HG02938 (cell line): ENCODE measurements around the gene MACROH2A2.
"Not testable (repeated sequence)": the region's sequence is repeated elsewhere in the genome, so short reads cannot be mapped to it uniquely, and the experiment has no call there.

Source experiments
- ATAC-seq: cut with Tn5 transposase; IDR thresholded peaks from one replicate; pipeline ENCODE4 v1.9.1; 2021; ENCODE audit warnings: mild to moderate bottlenecking, moderate library complexity; ENCODE audit not compliant: unreplicated experiment

MACROH2A2 gene

DNA sequence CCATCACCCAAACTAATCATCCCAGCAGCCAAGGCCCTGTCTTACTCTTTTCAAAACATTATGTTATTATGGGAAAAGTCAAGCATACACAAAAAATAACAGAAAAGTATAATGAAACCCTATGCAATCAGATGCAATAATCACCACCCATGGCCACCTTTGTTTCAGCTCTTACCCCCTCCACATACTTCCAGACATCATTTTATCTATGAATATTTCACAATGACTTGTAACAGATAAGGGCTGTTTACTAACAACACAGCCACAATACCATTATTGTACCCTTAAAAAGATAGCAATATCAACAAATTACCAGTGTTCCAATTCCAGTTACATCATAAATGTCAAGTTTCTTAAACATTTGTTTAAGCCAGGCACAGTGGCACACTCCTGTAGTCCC is 44.8 kb downstream of the MACROH2A2 start:
- no peak for ATAC-seq

- no peak for ATAC-seq
Observed at GRCh38 chr10:70098271-70098670, 45.6 kb downstream of the MACROH2A2 start.

- not testable (repeated sequence) for ATAC-seq
Observed at GRCh38 chr10:70101068-70101562, 48.5 kb downstream of the MACROH2A2 start.

- no peak for ATAC-seq
Observed at GRCh38 chr10:70101668-70102067, 49.0 kb downstream of the MACROH2A2 start.

- ATAC-seq: no peak
Observed at GRCh38 chr10:70106958-70107791, 54.5 kb downstream of the MACROH2A2 start.

- ATAC-seq: no peak
Observed at GRCh38 chr10:70109064-70109729, 56.6 kb downstream of the MACROH2A2 start.

DNA sequence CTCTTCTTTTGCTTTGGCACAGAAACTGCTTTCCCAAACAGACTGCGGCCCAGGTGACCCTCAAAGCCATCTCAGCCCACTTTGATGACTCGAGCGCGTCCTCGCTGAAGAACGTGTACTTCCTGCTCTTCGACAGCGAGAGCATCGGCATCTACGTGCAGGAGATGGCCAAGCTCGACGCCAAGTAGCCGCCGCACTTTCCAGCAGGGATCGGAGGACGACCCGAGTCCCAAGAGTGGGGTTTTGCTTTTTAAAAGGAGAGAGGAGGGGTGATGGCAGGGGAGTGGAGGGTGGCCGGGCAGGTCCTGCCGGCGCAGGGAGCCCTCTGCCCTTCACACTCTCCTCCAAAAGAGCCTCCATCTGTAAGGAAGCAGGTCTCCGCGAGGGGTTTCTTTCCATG is 58.9 kb downstream of the MACROH2A2 start:
- no peak for ATAC-seq

- no peak for ATAC-seq
Observed at GRCh38 chr10:70112071-70112470, 59.4 kb downstream of the MACROH2A2 start.

DNA sequence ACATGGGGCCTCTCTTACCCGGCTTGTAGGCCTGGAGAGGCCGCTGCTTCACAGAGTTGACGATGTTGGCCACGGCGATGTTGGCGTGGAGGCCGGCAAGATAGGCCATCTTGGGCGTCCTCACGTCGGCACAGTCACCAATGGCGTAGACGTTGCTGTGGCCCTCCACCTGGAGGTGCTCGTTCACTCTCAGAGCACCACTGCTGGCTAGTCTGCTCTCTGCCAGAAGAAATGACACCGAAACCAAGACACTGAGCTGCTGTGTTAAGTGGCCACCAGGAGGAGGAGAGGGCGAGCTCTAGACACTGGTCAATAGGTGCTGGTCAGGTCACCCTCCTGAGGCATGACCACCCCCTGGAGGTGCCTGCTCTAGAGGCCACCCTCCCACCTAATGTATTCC is 62.3 kb downstream of the MACROH2A2 start:
- no peak for ATAC-seq

GRCh38 chr10:70115948-70116682 is 63.5 kb downstream of the MACROH2A2 start:
- no peak for ATAC-seq

DNA sequence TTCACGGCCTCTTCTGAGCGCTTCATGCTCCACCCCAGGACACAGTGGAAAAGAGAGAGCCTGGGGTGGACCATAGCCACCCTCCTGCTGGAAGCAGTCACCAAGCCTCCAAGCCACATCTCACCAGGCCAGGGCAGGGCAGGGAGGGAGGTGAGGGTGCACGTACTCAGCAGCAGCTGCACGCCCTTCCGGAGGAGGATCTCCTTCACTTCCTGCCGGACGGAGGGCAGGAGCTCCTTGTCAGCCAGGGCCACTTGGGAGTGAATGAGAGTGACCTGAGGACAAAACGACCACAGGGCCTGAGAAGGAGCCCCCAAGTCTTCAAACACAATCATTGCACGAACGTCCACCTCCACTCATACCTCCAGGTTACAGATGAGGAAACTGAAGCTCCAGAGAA is 65.0 kb downstream of the MACROH2A2 start:
- ATAC-seq: no peak

DNA sequence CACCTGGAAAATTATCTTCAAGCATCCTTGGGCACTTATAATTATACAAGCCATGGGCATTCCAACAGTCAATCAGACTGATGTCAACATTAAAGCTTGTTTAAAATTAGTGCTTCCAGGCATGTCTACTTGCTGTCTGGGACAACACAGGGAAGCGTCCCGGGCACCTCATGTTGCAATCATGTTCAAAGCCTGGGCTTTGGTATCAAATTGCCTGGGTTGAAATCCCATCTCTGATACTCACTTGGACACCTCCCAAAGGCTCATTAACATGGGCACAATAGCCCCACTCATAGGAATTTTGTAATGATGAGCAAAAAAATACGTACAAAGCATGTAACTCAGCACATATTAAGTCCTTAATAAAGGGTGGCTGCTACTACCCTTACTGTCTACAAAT is 65.5 kb downstream of the MACROH2A2 start:
- no peak for ATAC-seq

GRCh38 chr10:70119197-70119596 is 66.6 kb downstream of the MACROH2A2 start:
- no peak for ATAC-seq

DNA sequence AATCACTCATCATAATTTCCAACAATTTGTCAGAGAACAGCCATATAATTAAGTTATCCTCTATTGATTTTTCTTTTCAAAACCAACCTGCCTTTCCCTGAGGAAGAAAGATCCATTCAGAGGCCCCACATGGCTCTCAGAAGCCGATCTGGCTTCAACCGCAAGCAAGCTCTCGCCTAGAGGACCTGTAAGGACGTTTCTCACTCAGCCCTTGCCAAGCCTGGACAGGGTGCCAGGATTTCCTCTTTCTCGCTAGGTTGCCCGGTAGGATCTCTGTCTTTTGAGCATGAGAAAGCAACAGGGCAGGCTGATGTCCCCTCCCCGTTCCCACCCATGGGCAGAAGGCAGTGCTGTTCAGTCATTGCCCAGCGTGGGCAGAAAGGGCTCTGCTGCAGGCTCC is 67.0 kb downstream of the MACROH2A2 start:
- no peak for ATAC-seq

GRCh38 chr10:70120417-70120816 is 67.8 kb downstream of the MACROH2A2 start:
- ATAC-seq: no peak

DNA sequence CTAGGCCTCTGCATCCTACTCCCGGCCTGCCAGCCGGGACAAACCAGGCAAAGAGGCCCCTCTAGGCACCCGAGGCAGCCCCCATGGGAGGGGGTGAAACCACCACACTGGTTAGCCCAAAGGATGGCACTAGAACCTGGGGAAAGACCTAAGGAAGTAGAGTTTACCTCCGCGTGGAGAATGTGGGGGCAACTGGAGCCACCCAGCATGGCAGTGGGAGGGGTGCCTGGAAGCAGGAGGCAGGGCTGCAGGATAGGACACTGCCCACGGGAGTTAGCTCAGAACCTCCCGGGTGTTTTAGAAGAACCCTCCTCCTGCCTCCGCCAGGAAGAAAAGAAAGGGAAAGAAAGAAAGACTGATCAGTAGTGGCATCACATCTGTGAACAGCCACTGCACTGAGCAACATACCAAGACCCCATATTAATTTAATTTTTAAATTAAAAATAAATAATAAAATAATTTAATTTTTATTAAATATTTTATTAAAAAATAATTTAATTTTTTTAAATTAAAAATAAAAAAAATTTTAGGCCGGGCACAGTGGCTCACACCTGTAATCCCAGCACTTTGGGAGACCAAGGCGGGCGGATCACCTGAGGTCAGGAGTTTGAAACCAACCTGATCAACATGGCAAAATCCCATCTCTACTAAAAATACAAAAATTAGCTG is 68.8 kb downstream of the MACROH2A2 start:
- no peak for ATAC-seq

- no peak for ATAC-seq
Observed at GRCh38 chr10:70122742-70123141, 70.1 kb downstream of the MACROH2A2 start.

DNA sequence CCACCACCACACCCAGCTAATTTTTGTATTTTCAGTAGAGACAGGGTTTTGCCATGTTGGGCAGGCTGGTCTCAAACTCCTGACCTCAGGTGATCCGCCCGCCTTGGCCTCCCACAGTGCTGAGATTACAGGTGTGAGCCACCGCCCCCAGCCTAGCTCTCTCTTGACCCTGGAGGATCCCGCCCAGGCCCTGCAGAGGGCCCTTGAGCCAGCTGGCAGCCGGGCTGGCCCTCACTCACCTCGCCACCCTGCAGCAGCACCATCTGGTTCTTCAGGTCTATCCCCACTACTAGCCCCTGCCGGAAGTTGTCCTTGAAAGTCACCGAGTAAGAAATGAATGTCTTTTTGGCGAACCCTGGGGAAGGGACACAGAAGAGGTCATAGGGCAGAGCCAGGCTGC is 70.5 kb downstream of the MACROH2A2 start:
- not testable (repeated sequence) for ATAC-seq

- ATAC-seq: no peak
Observed at GRCh38 chr10:70123817-70124216, 71.2 kb downstream of the MACROH2A2 start.

- ATAC-seq: no peak
Observed at GRCh38 chr10:70124415-70124814, 71.8 kb downstream of the MACROH2A2 start.

- no peak for ATAC-seq
Observed at GRCh38 chr10:70124918-70125317, 72.3 kb downstream of the MACROH2A2 start.
